NB4 (cell line): ENCODE data around the gene PNCK.

Experiments used
- DNase-seq: peaks from one replicate; pipeline ENCODE4 v3.0.0; 2010; ENCODE audit warnings: low read depth
- H3K4me3 ChIP-seq: one replicate; pipeline ENCODE4 v1.5.1; 2011; ENCODE audit warnings: mild to moderate bottlenecking, low read depth, low read length, moderate library complexity
- CTCF ChIP-seq: IDR thresholded peaks from one replicate; pipeline ENCODE4 v1.5.1; 2012; ENCODE audit warnings: low read depth, low read length
- MAX ChIP-seq: IDR thresholded peaks from 2 replicates; pipeline ENCODE4 v1.6.1; 2011; ENCODE audit warnings: low read depth, low read length
- MYC ChIP-seq: IDR thresholded peaks from 2 replicates; pipeline ENCODE4 v1.6.1; 2011; ENCODE audit warnings: low read depth, low read length
- POLR2A ChIP-seq: IDR thresholded peaks from 2 replicates; pipeline ENCODE4 v1.6.1; 2011; ENCODE audit warnings: mild to moderate bottlenecking; ENCODE audit not compliant: insufficient read length; ENCODE audit errors: extremely low read depth

Gene PNCK

GRCh38 chrX:153624196-153625091 lies 49.2 kb downstream of the PNCK start:
- no peak for DNase-seq
- H3K4me3 ChIP-seq = no peak overlapping the region
- TF ChIP-seq CTCF (no peak), MYC (no peak), POLR2A (no peak), MAX (no peak)

- no peak for DNase-seq
- H3K4me3 ChIP-seq = no peak overlapping the region
- TF ChIP-seq MAX (no peak), MYC (no peak), CTCF (no peak), POLR2A (no peak)
Measured at GRCh38 chrX:153623310-153624029, 50.1 kb downstream of the PNCK start.

- DNase-seq = no peak
- H3K4me3 ChIP-seq = no peak overlapping the region
- no peak for TF ChIP-seq CTCF
Measured at GRCh38 chrX:153622661-153623309, 50.8 kb downstream of the PNCK start.

- DNase-seq = no peak
- H3K4me3 ChIP-seq = no peak overlapping the region
- TF ChIP-seq MAX (no peak), MYC (no peak)
Measured at GRCh38 chrX:153621949-153622598, 51.5 kb downstream of the PNCK start.

- TF ChIP-seq MAX = no peak
- no peak for TF ChIP-seq MYC
- no peak for TF ChIP-seq CTCF
- no peak for TF ChIP-seq POLR2A
- no peak for DNase-seq
- no peak overlapping the region for H3K4me3 ChIP-seq
Measured at GRCh38 chrX:153620576-153620975, 53.0 kb downstream of the PNCK start.
